C4-2B (cell line): ENCODE data around the gene GRIK2.

Experiments
- CTCF ChIP-seq: fragments of 450-650 bp; conservative IDR thresholded peaks from 2 replicates; pipeline ENCODE4 v1.5.1; 2017; ENCODE audit warnings: mild to moderate bottlenecking
- ZFX ChIP-seq: fragments of 450-650 bp; IDR thresholded peaks from 2 replicates; pipeline ENCODE4 v1.6.1; 2017

GRCh38 chr6:101845172-101845571 lies 451.7 kb downstream of the GRIK2 start:
- no peak for TF ChIP-seq CTCF
- no peak for TF ChIP-seq ZFX
